C4-2B (cell line): ENCODE data around the gene PAH.

Source experiments
- H3K27ac ChIP-seq: fragments of 450-650 bp; 2 replicates; pipeline ENCODE4 v1.5.1; 2017
- CTCF ChIP-seq: fragments of 450-650 bp; conservative IDR thresholded peaks from 2 replicates; pipeline ENCODE4 v1.5.1; 2017; ENCODE audit warnings: mild to moderate bottlenecking
- ZFX ChIP-seq: fragments of 450-650 bp; IDR thresholded peaks from 2 replicates; pipeline ENCODE4 v1.6.1; 2017

PAH gene

GRCh38 chr12:102962532-102962931, 45.5 kb upstream of the PAH start:
- no peak overlapping the region for H3K27ac ChIP-seq
- TF ChIP-seq ZFX (no peak), CTCF (no peak)

GRCh38 chr12:102961466-102961855, 44.4 kb upstream of the PAH start:
- no peak for TF ChIP-seq CTCF
- H3K27ac ChIP-seq = no peak overlapping the region

- TF ChIP-seq ZFX = no peak
- TF ChIP-seq CTCF = no peak
- no peak overlapping the region for H3K27ac ChIP-seq
Observed at GRCh38 chr12:102960766-102961465, 43.9 kb upstream of the PAH start.

- TF ChIP-seq CTCF = no peak
- no peak for TF ChIP-seq ZFX
Observed at GRCh38 chr12:102959391-102959790, 42.3 kb upstream of the PAH start.

GRCh38 chr12:102958830-102959176, 41.8 kb upstream of the PAH start:
- H3K27ac ChIP-seq = no peak overlapping the region
- TF ChIP-seq ZFX = no peak
- TF ChIP-seq CTCF = no peak

More at GRCh38 chr12:102959391-102959790, 42.3 kb upstream of the PAH start:
- H3K27ac ChIP-seq = no peak overlapping the region

- TF ChIP-seq ZFX = no peak
- no peak for TF ChIP-seq CTCF
- no peak overlapping the region for H3K27ac ChIP-seq
Observed at GRCh38 chr12:102958073-102958829, 41.2 kb upstream of the PAH start.

- H3K27ac ChIP-seq = no peak within 1 kb of the TSS
- TF ChIP-seq ZFX = no peak
- TF ChIP-seq CTCF = no peak
Observed at GRCh38 chr12:102957339-102958050, 40.5 kb upstream of the PAH start, which contains the start of gene ASCL1. TSS of gene ASCL1 (plus strand) at chr12:102957674. CDS start at chr12:102958245, 571 bp downstream.
